H4 (cell line): ENCODE results near the gene TMPO. TPM values are rescaled to one million over a fixed set of nuclear protein-coding genes. Genes with fewer than 3 reads are reported as not detected.
"Not testable (repeated sequence)": the region's sequence is repeated elsewhere in the genome, so short reads cannot be mapped to it uniquely, and the experiment has no call there.

Experiments used
- DNase-seq: peaks from one replicate; pipeline ENCODE4 v3.0.0-alpha.2; 2015; ENCODE audit warnings: low spot score
- total RNA-seq: library from RNA; depleted of rRNA; stranded (reverse); fragments of >200 nt; shearing (Covaris generic); gene quantifications from 2 replicates; pipeline ENCODE4 v1.2.3, GENCODE V29; 2014

The TMPO gene
- total RNA-seq, 1 experiment from 2014 or later, result 133 TPM

DNA sequence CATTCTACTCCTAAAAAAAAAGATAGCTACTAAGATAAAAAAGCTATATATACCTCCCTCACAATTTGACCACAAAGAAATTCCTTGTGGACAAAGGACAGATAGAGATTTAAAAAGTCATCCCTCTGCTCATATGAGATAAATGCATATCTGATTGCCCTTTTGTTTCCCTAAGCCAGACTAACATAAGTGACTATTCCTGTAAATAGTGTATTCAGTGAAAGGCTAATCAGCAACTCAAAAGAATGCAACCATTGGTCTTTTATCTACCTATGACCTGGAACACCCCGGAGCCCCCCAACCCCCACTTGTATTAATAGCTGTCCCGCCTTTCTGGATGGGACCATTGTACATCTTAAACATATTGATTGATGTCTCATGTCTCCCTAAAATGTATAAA is 6.3 kb upstream of the TMPO start:
- no peak for DNase-seq

DNA sequence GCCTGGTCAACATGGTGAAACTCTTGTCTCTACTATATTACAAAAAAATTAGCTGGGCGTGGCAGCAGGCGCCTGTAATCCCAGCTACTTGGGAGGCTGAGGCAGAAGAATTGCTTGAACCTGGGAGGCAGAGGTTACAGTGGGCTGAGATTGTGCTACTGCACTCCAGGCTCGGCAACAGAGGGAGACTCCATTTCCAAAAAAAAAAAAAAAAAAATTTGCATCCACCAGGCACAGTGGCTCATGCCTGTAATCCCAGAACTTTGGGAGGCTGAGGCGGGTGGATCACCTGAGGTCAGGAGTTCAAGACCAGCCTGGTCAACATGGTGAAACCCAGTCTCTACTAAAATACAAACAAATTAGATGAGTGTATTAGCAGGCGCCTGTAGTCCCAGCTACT is 3.6 kb upstream of the TMPO start:
- not testable (repeated sequence) for DNase-seq

DNA sequence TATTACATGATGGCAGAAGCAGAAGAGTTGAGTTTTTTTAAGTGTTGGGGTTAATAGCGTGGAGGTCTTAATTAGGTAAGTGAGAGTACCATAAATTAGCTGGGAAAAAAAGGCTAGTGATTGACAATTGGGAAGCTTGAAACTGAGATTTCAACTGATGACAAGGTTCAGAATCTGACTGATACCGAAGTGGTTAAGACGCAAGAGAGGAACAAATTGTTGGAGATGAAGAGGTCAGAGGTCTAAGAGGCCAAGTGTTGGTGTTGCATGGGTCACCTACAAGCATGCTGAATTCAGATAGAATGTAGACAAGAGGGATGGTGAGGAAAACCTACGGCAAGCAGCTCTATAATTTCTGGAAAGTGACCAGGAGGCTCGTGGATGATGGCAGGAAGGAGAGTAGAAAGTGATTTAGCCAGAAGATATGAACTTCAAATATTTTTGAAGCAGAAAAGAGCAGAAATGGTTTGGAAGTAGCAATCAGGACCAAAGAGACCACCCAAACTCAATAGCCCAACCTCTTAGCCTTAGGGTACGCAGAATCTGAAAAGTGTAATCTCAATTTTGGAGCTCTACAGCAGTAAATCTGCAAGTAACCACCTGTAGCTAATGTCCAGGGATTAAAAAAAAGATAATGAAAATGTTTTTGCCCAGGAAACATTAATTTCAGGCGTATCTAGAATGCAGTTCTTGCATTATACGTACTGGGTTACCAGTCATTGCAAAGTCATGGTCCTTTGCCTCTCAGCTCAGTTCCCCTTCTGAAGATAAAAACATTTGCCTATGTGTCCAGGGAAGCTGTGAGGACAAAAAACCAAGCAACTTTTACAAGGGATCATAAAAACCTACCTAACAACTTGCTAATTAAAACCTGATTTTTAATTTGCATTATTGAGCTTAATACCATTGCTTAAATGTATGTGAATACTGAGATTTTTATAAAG is 1.7 kb upstream of the TMPO start:
- DNase-seq, result no peak

DNA sequence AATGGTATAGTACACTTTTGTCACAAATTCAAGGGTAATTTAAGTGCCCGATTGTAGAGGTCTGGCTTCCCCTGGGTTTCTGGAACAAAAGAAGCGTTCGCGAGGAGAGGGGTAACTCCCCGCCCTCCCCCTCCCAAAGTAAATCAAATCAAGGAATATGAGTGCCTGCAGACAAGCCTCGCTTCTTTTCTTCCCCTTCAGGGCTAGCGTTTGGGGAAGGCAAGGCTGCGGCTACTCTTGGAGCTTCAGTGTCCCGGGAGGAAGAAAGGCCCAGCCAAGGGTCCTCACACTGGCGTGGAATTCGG is 456 bp upstream of the TMPO start:
- DNase-seq, result no peak

DNA sequence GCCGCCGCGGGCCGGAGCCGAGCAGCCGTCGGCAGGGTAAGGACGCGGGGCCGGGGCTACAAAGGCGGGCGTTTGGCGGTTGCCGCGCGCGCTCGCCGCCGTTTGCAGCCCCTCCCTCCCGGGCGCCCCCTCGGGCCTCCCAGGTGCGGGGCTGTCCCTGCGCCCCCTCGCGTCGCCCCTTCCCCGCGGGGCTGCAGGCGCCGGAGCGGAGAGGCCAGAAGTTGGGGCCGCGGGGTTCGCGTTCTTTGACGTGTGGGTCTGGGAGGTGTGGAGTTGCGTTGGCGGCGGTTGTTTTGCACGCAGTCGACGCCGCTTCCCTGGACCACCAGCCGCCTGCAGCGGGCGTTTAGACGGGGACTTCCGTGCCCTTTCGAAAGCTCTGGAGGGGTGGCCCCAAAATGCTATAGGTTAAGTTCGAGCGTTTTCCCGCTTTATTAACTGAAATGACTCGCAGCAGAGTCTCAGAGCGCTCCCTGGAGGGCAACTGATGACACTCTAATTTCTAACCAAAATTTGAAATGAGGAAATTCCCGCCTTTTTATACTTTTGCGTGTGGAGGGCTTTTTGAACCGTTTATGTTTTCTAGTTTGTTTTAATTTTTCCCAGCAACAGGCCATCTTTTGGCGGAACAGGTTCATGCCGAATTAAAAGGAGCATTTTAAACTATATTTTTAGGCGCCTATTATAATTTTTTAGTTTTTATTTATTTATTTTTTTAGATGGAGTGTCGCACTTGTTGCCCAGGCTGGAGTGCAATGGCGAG is 902 bp downstream of the TMPO start:
- peak; percentile 87 for DNase-seq

DNA sequence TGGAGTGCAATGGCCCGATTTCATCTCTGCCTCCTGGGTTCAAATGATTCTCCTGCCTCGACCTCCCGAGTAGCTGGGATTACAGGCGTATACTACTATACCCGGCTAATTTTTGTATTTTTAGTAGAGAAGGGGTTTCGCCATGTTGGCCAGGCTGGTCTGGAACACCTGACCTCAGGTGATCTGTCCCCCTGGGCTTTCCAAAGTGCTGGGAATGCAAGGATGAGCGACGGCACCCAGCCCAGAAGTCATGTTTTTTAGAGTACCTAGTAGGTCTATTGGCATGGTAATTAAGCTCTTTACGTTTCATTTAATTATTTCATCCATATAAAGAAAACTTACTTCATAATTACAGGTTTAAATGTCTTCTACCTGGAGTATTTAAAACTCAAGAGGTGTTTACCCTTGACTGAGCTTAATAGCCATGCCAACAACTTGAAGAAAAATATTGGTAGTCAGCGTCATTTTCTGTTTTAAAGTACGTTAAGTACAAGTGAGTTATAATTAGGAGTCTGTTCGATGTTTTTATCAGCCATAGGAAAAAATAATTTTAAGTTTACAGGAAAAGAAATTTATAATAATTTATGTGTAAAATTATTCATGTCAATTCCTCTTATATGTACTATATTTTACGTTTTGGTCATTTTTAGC is 4.0 kb downstream of the TMPO start:
- DNase-seq, result no peak

DNA sequence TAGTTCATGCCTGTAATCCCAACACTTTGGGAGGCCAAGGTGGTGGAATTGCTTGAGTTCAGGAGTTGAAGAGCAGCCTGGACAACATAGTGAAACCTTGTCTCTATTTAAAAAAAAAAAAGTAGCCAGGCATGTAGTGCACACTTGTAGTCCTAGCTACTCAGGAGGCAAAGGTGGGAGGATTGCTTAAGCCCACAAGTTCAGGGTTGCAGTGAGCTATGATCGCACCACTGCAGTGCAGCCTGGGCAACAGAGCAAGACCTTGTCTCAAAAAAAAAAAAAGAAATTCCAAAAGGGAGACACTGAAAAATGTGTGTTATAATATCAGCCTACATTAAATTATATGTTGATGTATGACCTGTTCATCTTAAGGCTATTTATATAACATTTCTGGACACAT is 14.7 kb downstream of the TMPO start:
- DNase-seq, result no peak

DNA sequence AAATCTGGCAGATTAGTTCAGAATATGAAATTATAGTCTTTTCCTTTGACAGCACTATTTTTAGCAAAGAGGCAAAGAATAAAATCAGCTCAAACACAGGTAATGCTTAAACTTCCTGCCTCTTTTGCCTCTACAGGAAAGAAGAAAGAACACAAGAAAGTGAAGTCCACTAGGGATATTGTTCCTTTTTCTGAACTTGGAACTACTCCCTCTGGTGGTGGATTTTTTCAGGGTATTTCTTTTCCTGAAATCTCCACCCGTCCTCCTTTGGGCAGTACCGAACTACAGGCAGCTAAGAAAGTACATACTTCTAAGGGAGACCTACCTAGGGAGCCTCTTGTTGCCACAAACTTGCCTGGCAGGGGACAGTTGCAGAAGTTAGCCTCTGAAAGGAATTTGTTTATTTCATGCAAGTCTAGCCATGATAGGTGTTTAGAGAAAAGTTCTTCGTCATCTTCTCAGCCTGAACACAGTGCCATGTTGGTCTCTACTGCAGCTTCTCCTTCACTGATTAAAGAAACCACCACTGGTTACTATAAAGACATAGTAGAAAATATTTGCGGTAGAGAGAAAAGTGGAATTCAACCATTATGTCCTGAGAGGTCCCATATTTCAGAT is 17.4 kb downstream of the TMPO start:
- peak; percentile 42 for DNase-seq

DNA sequence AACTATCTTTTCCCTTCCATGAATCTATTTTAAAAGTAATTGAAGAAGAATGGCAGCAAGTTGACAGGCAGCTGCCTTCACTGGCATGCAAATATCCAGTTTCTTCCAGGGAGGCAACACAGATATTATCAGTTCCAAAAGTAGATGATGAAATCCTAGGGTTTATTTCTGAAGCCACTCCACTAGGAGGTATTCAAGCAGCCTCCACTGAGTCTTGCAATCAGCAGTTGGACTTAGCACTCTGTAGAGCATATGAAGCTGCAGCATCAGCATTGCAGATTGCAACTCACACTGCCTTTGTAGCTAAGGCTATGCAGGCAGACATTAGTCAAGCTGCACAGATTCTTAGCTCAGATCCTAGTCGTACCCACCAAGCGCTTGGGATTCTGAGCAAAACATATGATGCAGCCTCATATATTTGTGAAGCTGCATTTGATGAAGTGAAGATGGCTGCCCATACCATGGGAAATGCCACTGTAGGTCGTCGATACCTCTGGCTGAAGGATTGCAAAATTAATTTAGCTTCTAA is 18.4 kb downstream of the TMPO start:
- no peak for DNase-seq

DNA sequence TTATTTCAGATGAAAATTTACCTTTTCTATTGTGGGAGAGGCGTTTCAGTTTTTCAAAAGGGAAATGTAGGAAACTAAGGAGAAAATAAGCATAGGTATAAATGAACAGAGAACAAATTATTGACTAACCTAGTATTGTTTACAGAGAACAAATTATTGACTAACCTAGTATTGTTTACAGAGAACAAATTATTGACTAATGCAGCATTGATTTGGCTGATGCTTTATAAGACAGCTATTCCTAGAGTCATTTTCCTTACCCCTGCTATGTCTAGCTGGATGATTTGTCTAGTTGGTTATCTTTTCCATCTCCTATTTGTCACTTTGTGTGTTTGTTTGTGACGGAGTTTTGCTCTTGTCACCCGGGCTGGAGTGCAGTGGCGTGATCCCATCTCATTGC is 22.6 kb downstream of the TMPO start:
- DNase-seq, result no peak

DNA sequence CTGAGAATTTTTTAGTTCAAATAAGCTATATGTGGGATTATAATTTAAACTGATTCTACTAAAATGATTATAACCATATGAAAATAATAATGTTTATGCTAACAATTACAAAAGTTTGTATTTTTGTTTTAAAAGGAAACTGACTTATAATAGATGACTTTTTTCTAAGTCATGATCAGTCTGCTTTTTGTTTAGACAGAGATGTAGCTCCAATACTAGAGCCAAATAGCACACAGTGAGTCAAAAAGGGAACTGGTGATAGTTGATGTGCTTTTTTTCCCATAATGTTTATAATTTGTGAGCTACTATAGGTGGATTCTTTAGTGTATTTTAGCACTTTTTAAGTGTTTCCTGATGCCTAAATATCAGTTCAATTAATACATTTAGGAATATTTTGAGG is 28.3 kb downstream of the TMPO start:
- no peak for DNase-seq

DNA sequence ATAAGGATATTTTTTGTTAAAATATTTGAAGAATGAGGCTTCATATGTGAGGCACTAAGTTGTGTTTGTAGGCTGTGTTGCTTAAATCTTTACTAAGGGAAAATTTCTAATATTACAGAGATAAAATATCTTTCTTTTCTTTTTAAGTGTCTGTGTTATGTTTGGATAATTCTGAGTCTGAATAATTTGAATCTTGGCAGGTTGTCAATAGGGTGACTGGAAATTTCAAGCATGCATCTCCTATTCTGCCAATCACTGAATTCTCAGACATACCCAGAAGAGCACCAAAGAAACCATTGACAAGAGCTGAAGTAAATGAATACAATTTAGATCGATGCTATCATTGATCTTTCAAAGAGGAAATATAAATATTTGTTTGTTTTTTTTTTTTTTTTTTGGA is 29.4 kb downstream of the TMPO start:
- no peak for DNase-seq

DNA sequence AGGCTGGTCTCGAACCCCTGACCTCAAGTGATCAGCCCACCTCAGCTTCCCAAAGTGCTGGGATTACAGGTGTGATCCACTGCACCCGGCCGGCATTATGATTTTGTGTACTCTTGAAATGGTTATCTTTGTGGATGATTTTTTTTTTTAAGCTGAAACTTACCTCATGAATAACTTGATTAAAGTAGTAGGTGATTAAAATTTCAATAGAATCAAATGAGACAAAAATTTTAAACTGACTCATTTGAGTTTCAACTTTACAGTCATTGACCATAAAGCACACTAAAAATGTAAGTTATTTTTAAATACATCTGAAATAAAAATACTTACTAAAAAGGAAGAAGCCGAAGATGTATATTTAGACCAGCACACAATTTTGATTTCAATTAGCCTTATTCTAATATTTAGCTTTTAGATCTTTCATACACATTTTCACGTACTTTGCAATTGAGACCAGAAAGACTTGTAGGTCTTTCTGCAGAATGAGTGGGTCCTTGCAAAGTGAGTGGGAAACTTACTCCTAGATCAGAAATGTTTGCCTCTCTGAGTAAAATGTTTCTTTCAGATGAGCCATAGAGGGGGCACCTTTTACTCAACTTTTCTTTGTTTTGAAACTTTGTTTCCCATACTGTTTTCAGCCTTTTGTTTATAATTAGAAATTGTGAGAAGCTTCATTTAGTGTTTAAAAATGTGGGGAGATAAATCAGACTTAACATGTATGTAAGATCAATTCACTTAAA is 34.2 kb downstream of the TMPO start:
- no peak for DNase-seq

DNA sequence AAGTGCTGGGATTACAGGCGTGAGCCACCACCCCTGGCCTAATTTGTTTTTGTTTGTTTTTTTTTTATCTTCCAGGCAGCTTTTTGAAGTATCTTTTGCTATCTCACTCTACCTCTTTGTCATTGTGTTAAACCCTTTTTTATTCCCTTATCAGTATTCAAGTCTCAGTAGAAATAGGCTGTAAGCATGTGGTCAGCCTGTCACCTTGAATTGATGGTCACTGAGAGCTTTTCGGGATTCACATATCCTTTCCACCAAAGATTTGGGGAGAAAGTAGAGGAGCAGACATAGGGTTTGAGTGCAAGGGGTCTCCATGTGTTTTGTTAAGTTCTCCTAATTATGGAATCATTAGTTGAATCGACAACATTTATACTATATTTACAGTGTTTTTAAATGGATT is 36.4 kb downstream of the TMPO start:
- no peak for DNase-seq

DNA sequence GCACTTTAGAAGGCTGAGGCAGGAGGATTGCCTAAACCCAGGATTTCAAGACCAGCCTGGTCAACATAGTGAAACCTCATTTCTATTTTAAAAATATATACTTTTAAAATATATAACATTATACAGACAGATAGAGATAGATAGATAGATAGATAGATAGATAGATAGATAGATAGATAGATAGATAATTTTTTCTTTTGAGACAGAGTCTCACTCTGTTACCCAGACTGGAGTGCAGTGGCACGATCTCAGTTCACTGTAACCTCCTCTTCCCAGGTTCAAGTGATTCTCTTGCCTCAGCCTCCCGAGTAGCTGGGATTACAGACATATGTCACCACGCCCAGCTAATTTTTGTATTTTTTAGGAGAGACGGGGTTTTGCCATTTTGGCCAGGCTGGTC is 42.7 kb downstream of the TMPO start:
- DNase-seq, result not testable (repeated sequence)

DNA sequence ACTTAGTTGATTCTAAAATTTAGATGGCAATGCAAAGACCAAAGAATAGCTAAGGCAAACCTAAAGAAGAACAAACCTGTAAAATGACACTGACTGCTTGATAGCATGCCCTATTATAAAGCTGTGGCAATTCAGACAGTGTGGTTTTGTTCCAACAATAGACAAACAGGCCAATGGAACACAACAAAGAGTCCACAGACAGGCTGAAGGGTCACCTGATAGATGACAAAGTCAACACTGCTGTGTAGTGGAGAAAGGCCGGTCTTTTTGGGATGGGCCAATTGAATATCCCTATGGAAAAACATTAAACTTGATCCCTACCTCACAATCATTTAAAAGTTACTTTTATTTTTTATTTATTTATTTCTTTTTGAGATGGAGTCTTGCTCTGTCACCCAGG is 44.3 kb downstream of the TMPO start:
- no peak for DNase-seq

DNA sequence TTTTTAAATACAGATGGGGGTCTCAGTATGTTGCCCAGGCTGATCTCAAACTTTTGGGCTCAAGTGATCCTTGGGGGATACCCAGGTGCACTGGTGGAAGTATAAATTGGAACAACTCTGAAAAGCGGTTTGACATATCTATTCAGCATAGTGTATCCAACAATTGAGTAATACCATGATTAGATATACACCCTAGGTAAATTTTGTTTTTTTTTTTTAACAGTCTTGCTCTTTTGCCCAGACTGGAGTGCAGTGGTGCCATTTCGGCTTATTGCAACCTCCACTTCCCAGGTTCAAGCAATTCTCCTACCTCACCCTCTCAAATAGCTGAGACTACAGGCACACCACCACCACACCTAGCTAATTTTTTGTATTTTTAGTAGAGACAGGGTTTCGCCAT is 46.5 kb downstream of the TMPO start:
- no peak for DNase-seq

DNA sequence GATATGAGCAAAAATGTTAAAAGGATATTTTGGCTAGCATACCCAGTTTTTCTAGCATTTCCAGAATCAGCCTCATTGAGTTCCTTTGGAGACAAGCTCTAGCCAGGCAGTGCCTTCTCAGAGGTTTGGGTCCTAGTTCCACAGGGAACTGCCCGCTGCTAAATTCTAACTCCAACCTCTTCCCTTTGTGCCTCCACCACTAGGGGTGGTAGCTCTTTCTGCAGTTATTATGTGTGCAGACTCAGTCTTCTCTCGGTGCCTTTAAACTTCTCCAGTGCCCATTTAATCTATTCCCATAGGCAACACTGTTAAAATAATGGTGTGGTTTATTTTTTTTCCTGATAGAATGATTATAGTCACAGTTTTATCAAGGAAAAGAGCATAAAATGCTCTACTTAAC is 56.6 kb downstream of the TMPO start:
- DNase-seq, result no peak

DNA sequence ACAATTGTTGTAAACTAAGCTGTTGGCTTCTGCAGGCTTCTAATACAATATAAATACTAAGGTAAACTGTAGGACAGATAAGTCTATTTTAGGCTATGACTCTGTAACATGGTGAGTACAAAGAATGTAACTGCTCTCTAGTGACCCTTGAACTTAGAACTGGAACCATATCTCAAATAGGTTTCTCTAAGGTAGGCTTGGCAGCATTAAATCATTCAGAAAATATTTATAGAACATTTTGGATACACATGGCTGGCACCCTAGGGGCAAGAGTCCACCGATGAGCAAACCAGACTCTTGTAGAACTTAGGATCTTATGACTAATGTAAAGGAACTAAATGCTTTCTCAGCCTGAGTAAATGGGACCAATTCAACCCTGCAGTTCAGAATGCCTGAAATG is 58.7 kb downstream of the TMPO start:
- DNase-seq, result no peak

DNA sequence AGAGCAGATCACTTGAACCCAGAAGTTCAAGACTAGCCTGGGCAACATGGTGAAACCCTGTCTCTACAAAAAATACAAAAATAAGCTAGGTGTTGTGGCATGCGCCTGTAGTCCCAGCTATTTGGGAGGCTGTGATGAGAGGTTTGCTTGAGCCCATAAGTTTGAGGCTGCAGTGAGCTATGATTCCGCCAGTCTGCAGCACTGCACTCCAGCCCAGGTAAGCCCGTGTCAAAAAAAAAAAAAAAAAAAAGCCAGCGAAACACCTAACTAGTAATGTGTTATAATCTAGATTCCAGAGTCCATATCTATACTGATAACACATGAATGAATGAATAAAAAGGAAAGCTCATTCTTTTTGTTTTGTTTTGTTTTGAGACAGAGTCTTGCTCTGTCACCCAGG is 59.6 kb downstream of the TMPO start:
- no peak for DNase-seq

DNA sequence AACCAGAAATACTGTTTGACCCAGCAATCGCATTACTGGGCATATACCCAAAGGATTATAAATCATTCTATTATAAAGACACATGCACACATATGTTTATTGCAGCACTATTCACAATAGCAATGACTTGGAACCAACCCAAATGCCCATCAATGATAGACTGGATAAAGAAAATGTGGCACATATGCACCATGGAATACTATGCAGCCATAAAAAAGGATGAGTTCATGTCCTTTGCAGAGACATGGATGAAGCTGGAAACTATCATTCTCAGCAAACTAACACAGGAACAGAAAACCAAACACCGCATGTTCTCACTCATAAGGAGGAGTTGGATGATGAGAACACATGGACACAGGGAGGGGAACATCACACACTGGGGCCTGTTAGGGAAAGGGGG is 61.4 kb downstream of the TMPO start:
- DNase-seq, result not testable (repeated sequence)
